D721Med (cell line): Measurements from ENCODE around the gene TSSK6.
A peak's percentile ranks its signal among the peaks of the same experiment; 100 is the strongest.

Source experiments
- DNase-seq: peaks from one replicate; pipeline ENCODE4 v3.0.0; 2011; ENCODE audit warnings: low spot score; ENCODE audit not compliant: insufficient read length
- FAIRE-seq: peaks from 2 replicates; lab custom pipeline; 2011; peaks lifted over from hg19 to GRCh38; lab: Jason Lieb, UNC
- TF ChIP-seq, protein P1 (sequence below): IDR thresholded peaks from 2 replicates; pipeline ENCODE4 v1.5.1; 2012; ENCODE audit warnings: mild to moderate bottlenecking, control low read depth; ENCODE audit not compliant: insufficient read depth; ENCODE audit errors: missing control alignments

Gene TSSK6

DNA sequence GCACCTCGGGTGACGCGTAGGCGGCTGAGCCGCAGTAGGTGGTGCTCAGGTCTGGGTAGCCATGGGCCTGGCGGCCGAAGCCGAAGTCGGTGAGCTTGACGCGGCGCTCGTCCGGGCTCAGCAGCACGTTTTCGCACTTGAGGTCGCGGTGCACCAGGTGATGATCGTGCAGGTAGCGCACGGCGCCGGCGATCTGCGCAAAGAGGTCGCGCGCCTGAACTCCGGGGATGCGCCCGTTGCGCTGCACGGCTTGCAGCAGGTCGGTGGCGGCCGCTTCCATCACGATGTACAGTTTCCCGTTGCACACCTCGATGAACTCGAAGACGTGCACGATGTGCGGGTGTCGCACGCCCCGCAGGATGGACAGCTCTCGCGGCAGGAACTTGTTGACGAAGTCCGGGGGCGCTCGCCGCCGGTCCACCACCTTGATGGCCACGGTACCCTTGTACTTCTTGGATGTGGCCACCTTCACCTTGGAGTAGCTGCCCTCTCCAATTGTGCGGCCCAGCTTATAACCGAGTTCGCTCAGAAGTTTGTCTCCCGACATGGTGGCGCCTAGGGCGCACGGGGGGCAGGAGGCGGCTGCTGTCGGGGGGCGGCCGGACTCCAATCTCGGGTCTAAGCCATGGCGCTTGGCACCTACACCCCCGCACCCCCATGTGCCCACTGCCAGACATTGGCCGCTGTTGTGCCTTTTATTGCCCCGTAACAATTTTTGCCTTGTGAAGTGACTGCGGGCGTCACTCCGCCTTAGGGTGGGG, at the start of gene TSSK6:
Gene TSSK6 (minus strand): TSS at position 668 of the 761 bp plus-strand sequence. CDS start 121 bp downstream, at position 547.
- DNase-seq: no peak
- TF ChIP-seq, protein P1, sequence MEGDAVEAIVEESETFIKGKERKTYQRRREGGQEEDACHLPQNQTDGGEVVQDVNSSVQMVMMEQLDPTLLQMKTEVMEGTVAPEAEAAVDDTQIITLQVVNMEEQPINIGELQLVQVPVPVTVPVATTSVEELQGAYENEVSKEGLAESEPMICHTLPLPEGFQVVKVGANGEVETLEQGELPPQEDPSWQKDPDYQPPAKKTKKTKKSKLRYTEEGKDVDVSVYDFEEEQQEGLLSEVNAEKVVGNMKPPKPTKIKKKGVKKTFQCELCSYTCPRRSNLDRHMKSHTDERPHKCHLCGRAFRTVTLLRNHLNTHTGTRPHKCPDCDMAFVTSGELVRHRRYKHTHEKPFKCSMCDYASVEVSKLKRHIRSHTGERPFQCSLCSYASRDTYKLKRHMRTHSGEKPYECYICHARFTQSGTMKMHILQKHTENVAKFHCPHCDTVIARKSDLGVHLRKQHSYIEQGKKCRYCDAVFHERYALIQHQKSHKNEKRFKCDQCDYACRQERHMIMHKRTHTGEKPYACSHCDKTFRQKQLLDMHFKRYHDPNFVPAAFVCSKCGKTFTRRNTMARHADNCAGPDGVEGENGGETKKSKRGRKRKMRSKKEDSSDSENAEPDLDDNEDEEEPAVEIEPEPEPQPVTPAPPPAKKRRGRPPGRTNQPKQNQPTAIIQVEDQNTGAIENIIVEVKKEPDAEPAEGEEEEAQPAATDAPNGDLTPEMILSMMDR: no peak
- FAIRE-seq: no peak

DNA sequence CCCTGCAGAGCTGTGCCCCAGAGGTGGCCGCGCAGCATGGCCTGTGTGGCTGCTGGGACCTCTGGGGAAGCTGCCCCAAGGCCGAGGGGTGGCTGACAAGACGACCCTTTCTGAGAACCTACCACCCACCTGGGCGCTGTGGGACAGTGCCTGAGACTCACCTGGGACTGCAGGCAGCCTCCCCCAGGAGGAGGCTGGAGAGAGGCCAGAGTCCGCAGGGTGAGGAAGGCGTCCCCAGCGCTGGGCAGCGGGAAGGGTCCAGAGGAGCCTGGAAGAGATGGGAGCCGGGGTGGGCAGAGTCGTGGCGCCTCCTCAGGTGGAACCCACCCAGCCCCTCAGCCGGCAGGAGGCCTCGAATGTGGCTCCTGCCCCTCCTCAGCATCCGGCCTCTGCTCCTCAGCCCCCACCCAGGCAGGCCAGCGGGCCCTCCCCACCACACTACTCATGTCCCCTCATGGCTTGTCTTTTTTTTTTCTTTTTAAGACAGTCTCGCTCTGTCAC, 48.0 kb upstream of the TSSK6 start:
- FAIRE-seq: no peak
- TF ChIP-seq, protein P1: no peak
- DNase-seq: no peak

DNA sequence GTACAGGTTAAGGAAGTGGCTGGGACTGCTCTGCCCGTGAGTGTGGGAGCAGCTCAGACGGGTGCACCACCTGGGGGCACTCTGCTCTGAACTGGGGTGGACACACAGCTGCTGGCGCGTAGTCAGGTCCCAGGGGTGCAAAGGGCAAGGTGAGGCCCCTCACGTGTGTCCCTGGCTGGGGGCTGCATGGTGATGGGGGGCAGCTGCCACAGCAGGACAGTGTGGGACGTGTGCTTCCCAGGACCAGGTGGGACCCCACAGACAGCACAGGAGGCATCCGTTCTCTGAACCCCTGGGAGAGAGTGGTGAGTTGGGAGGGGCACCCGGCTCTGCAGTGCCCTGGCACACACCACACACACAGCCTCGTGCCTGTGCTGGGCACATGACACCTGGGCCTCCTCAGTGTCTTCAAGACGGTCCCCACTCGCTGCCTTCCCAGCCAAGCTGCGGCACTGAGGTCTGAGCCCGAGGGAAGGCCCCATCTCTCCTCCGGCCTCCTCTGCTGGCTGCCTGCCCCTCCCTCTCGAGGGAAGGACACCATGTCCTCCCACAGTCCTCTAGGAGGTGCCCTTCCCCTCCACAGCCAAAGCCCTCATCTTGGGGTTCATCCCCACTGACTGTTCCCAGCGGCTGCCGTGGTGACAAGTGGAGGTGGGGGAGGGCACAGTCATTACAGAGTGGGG, 47.5 kb upstream of the TSSK6 start:
- no peak for FAIRE-seq
- TF ChIP-seq, protein P1: peak; percentile 8
- DNase-seq: no peak

DNA sequence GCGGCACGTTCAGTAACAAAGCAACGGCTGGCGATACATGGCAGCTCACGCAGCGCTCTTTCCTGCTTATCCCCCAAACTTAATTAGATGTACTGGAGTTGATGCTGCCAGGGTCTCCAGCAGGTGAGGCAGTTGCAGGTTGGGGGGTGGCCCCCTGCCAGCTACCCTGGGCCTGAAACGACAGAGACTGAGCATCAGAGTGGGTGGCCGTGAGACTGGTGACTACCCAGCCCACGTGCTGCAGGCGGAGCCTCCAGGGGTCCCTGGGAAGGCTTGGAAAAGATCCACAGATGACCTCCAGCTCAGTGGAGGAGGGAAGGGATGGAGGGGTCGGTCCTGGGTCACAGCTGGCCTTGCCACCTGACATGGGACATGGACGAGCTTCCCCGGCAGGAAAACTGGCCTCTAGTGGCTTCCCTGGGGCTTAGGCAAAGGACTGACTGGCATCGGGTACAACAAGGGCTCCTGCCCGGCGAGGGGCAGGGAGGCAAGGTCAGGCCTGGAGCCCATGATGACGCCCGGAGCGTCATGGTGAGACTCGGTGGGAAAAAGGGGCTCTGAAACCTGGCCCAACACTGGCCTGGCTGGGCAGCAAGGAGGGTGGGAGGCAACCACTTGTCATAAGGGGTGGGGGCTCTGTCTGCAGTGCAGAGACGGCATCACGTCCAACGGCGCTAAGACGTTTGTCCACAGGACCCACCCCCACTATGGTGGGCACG, 46.8 kb upstream of the TSSK6 start:
- DNase-seq (no peak), FAIRE-seq (no peak)
- TF ChIP-seq, protein P1: no peak

DNA sequence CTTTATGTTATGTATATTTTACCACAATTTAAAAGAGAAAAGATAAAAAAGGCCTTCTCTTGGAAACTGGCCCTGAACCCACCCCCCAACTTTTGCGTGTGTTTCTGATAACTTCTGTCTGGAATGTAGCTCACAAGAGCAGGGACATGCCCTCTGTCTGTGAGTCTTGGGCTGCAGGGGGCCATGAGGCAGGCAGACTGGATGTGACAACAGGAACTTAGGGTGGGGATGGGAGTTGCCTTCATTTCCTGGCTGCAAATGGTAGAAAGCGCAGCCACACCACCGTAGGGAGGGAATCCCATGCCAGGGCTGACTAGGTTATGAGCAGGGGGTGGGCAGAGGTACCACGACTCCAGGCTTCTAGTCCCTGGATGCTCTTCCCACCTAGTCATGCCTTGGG, 44.6 kb upstream of the TSSK6 start:
- DNase-seq (no peak), FAIRE-seq (no peak)
- TF ChIP-seq, protein P1: no peak

DNA sequence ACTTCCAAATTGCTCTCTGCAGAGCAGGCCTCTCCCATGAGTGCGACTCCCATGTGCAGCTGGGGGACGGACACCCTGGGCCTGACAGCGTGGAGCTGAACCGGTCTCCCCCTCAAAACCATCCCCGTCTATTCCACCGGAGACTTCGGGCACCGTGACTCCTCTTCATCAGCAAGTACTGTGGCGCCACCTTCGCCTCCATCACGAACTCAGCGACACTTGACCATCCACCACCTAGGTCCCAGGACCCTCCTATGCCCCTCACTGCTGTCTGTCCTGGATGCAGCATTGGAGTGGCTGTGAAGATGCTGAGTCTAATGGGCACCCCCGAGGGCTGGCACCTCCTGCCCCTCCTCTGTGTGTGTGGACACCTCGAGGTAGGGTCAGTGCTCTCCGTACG, 43.3 kb upstream of the TSSK6 start:
- FAIRE-seq: no peak
- TF ChIP-seq, protein P1: no peak

More for the DNA sequence above, 43.3 kb upstream of the TSSK6 start:
- DNase-seq: no peak
